NCI-H1048 (cell line): Measurements from ENCODE around the gene CAMKK1.

Experiments used
- DNase-seq: peaks from one replicate; lab custom pipeline; 2025; lab: John Stamatoyannopoulos, UW

The CAMKK1 gene

DNA sequence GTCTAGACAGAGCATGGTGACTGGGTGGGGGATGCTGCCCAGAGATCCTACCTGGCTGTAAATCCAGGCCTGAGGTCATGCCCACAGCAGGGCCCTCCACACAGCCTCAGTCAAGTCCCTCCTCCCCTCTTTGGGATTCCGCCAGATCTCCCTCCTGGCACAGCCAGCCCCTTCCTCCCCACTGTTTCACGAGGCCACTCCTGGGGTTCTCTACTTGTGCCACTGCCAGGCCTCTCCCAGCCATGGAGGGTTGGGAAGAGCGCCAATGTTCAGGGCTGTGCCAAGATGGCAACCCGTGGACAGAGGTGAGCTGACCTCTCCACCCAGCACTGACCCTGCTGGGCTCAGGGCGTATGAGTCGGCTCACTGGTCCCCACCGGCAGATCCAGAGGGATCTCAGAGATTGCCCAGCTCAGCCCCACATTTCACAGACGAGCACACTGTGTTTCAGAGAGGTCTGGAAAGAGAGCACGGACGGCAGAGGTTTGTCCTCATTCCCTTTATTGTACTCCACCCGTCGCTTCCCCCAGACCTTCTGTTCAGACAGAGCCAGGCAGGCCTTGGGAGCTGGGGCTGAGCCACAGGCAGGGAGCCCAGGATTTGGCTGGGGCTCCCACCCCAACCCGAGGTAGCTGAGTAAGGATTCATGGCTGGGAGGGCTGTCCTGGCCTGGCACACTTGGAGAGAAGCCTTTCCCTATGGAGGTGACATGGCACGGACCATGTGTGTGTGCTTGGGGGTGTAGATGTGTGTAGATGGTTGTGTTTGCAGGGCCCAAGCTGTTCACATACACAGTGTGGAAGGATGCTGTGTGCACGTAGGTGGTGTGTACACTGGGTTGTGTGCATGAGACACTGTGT, 3.5 kb upstream of the CAMKK1 start:
- no peak for DNase-seq

DNA sequence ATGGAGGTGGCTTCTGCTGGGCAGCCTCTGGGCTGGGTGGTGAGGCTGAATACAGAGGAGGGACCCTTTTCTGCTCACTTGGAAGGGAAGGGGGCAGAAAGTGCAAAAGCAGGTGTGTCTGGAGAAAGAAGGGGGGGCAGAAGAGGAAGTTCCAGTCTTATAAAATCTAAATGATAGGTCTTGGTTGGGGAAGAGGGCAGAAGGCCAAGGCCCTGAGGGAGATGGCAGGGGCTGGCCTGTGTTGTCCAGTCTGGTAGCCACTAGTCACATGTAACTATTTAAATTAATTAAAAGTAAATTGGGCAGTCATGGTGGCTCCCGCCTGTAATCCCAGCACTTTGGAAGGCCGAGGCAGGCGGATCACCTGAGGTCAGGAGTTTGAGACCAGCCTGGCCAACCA, 2.5 kb upstream of the CAMKK1 start:
- no peak for DNase-seq

DNA sequence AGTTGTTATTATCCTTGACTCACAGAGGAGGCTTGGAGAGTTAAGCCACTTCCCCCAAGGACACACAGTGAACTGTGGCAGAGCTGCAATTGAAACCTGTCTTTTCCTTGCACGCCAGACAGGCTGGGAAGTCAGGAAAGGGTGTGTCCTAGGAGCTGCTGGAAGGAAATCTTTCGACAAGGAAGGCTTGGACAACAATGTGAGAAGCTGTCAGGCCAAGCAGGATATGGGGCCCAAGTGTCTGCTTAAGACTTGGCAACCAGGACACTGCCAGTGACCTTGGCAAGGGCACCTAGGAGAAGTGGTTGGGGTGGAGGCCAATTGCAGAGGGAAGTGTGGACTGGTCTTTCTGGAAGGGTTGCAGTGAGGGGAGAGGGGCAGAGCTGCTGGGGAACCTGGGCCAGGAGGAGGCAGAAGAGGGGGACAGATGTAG, 2.1 kb upstream of the CAMKK1 start:
- DNase-seq: no peak

DNA sequence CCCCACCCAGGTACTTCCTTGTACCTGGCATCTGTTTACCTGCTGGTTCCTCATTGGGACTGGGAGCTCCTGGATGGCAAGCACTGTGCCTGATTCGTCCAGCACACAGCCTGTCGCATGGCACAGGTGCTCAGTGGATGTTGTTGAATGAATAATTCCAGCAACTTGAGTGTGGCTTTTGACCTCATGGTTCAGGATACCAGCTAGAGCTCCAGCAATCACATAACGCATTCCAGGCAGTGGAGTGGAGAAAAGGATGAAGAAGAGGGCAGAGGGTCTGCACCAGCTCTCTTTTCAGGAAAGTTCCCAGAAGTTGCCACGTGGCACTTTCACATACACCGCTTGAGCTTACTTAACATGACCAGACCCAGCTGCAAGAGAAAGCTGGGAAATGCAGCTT, 1.3 kb upstream of the CAMKK1 start:
- no peak for DNase-seq

DNA sequence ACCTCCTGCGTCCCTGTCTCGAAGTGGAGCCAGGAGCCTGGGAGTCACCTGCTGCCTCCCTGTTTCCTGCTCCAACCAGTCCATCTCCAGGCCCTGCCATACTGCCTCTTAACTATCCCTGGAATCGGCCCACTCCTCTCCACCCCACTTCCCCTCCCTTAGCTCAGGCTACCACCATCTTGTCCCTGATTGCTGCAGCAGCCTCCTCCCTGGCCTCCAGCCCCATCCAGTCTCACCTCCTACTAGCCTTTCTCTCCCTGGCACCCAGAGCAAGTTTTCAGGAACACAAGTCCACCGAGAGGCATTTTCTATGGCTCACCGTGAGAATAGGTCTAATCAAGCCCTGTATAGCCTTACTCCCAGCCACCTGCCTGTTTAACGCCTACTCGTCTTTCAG, 865 bp upstream of the CAMKK1 start:
- no peak for DNase-seq

DNA sequence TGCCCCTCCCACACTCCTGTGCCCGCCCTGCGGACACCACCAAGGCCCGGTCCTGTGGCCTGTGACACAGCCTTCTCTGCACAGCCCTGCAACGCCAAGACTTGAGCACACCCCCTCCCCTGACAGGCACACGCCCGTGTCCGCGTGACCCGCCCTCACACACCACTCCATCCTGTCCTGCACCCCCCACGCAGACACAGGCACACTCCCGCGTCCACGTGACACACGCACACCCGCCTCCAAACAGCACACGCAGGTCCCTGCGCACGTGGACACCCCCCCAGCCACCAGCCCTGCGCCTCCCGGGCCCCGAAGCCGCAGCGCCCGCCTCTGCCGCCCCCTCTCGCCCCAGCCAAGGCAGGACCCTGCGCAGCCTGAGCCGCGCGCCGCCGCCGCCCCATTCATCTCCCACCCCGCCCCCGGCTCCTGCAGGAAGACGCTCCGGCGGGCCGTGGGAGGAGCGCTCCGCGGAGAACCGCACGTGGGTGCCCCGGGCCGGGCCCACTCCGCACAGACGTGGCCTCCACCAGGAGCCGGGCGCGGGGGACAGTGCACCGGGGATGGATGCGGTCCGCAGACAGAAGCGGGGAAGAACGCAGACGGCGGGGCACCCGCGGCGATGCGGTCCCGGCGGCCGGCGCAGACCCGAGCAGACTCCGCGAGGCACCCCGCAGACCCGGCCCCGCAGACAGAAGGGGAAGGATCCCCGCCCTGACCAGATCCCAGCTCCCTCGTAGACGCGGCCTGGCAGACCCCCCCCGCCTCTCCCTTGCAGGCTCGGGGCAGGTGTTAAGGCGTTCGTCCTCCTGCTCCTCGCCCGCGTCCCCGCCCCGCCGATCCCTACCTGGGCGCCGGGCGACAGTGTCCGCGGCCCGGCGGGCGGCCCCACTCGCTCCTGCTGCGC, 506 bp downstream of the CAMKK1 start:
- no peak for DNase-seq

DNA sequence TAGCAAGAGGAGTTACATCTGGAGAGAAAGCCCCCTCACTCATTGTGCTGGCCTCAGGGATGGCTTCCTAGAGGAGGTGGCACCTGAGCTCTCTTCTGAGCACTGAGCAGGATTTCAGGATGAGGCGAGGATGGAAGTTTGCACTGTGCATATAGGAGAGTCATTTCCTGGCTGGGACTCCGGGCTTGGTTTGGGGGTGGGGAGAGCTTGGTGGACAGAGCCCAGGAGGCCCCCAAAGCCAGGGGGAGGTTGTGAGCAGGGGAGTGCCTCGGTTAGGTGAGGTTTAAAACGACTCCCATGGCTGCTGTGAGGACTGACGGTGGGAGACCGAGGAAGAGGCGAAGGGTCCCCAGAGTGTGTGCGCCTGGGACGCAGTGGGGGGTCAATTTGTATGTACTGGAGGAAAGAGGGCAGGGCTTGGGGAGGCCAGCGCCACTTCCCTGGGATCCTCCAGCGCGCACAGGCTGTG, 1.2 kb downstream of the CAMKK1 start:
- no peak for DNase-seq

DNA sequence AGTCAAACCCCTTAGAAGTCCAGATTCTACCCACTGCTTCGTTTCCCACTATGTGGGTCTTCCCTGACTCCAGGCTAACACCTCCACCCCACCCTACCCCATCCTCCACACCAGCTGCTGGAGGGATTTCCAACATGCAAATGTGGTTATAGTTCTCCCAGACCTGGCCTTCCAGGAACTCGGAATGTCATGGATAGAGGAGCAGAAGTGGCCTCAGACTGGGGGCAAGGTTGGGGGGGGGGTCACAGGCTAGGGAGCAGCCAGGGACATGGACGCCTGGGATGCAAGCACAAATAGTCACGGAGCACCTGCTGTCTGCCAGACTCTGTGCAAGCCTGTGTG, 2.0 kb downstream of the CAMKK1 start:
- no peak for DNase-seq

DNA sequence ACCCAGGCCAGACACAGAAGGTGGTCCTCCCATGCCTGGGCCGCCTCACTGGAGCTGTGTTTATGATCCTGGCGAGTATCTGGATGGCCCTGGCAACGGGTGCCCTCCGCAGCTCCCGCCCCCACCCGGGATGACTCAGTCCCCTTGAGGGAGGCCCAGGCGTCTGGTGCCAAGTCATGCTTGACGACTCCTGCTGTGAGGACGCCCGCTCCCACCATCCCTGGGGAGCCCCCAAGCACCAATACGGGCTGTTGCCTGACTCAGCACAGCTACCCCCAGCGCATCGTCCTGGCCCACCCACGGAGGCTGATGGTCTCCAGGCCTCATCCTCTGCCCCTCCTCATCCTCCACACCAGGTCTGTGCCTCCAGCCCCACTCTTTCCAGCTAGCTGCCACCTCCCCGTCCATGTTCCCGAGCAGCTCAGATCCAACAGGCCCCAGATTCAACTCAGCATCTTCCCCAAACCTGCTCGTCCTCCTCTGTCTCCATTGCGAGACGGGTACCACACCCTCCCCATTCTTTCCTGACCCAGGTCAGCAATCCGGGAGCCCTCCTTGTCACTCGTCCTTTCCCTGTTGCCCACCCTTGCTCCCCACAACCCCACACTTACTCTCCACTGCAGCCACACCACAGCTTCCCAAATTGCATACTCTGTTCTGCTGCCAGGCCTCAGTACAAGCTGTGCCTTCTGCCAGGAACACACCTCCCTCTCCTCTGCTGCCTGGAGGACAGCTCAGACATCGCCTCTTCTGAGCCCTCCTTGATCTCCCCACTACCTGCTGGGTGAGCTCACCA, 2.6 kb downstream of the CAMKK1 start:
- DNase-seq: no peak

DNA sequence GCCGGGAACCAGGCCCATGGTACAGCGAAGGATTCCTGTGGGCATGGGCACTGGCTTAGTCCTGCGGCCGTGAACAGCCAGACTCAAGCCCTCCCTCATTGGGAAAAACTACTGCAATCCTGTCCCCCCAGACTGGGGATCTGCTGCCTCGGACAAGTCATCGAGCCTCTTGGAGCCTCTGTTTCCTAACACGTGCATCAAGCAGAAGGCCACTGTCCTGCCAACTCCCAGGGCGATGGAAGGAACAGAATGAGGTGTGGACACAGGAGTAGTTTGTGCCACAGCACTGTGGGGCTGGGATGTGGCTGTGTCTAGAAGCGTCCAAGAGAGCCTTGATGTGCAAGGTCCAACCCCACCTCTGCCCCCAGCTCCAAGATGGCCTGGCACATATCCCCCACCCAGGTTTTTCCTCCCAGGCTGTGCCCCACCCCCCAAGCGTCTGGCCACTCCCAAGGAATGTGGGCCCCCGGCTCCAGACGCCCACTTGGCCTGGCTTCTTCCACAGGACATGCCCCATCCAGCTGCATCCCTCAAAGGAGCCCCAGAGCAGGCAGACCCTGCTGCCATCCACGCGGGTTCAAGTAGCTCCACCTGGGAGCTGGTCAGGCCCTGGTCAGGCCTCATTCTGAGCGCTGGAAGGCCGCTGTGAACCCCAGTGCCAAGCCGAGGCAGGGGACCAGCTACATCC, 3.4 kb downstream of the CAMKK1 start:
- no peak for DNase-seq

DNA sequence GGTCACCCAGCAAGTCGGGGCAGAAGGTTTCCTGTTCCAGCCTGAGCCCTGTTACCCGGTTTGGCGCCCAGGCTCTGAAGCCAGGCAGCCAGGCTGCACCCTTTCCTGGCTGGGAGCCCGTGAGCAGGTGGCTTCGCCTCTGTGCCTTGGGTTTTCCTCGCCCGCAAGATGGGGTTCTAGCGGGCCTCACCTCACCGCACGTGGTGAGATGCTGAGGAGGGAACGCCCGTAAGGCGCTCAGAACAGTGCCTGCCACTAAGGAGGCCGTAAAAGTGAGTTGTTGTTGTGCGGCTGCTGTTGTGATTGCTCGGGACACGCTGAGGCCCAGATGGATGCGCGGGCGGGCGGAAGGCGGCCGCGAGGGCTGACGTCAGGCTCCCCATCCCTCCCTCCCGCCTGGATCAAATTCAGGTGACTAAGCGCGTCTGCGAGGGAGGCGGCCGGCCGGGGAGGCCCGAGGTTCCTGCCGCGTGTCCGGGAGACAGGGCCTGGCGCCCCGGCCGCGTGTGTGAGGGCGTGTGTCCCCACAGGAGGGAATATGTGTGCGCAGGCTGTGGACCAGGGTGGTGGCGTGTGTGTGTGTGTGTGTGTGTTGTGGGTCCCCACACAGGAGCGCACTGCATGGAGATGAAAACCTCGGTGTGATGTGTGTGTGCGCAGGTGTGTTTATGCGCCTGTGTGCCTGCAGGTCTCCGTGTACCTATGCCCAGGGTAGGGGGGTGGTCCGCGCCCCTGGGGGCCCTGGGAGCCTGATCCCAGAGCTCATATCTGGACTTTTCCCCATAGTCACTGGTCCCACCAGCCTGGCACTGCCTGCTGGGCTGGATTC, 4.3 kb downstream of the CAMKK1 start:
- no peak for DNase-seq

DNA sequence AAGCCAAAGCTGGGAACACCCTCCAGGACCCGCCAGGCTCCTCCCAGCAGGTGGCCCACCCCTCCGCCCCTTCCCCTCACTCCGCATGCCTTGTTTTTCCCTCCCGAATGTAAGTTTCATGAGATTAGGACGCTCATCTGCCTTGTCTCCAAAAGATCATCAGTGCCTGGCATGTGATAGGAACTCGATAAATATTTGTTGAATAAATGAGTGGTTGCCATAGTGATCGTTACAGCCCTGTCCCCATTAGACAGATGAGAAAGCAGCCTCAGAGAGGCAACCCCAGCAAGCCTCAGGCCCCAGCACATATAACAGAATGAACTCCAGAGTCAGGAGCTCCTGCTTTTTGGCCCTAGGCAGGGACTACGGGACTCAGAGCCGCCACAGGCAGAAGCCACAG, 5.0 kb downstream of the CAMKK1 start:
- no peak for DNase-seq

DNA sequence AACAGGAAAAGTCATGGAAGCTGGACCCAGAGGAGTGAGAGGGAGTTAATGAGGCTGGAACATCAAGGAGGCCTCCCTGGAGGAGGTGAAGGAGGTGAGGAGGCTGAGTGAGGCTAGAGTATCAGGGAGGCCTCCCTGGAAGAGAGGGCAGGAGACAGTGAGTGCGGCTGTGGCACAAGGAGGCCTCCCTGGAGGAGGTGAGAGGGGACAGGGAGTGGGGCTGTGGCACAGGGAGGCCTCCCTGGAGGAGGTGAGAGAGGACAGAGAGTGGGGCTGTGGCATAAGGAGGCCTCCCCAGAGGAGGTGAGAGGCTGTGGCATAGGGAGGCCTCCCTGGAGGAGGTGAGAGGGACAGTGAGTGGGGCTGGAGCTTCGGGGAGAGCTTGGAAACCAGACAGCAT, 5.5 kb downstream of the CAMKK1 start:
- DNase-seq: no peak

DNA sequence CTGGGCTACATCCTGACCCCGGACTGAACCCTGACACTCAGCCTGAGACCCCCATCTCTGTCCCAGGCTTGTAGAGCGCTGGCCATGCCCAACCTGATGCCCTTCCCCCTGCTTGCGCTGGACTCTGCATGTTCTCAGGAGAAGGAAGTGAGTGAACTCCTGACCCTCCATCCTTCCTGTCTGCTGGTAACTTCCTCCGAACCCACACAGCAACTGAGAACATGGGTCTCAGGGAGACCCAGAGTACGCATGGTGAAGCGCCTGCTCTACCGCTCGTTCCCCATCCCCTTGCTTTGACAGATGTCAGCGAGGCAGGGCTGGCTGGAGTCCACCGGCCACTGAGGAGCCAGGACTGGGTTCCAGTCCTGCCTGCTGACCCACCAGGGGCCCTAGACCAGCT, 6.1 kb downstream of the CAMKK1 start:
- DNase-seq: no peak

DNA sequence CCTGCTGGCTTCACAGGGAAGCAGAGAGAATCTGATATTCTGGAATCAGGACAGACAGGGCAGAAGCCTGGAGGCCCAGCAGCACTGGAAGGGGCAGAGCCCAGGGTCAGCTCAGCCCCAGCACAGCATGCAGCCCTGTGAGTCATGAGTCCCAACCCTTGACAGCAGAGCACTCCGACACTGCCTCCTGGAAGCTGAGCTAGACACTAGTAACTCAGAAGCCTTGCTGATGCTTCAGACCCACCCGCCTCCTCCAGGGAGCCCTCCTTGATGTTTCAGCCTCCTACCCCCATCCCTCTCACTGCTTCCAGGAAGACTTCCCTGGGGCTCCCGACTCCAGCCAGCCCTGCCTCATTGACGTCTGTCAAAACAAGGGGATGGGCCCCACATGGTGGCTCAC, 6.9 kb downstream of the CAMKK1 start:
- DNase-seq: no peak

DNA sequence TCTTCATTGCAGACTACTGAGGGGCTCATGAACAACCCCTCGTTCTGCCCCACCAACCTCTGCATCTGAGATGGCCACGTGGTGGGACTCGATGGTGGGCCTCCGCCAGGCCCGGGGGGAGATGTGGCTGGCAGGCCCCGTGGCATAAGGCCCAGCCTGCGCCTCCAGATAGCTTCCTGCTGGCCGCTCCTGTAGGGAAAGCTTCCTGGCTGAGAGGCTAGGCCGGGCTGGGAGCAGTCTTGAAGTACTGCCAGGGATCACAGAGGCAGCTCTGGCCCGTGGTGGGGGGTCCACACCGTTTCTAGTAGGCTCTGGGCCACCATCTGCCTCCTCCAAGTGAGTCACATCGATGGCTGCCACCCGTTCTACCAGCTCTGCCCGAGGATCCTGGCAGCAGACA, 7.6 kb downstream of the CAMKK1 start:
- DNase-seq: no peak

DNA sequence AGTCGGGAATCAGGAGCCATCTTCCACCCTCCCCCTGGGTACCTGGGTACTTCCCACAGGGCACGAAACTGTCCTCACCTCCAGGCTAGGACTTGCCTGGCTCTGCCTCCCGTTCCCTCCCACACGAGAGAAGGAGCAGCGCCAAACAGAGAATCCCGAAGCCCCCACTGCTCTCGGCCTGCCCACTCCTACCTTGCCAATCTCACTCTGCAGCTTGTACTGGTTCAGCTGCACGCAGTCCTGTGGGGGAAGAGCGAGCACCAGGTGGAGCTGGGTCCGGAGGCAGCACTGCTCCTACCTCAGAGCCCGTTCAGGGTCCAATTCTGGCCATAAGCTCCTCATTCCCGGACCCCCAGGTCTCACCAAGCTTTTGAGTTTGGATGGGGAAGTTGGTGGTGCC, 8.7 kb downstream of the CAMKK1 start:
- no peak for DNase-seq

DNA sequence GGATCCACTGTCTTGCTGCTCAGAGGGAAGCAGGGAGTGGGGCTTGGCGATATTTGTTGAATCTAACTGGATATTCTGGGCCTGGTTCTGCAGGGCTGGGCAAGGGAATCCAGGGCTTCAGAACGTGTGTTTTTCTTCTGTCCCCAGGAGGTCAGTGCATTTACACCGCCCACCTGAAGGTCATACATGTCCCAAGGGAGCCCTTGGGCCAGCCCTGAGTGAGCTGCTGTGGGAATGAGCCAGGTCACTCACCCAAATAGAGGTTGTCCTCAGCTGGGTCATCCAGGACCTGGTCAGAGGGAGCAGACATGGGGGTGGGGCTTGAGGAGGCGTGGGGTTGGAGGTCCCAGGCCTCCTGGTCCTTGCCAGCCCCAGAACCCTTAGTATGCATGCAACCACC, 10.6 kb downstream of the CAMKK1 start:
- DNase-seq: no peak

DNA sequence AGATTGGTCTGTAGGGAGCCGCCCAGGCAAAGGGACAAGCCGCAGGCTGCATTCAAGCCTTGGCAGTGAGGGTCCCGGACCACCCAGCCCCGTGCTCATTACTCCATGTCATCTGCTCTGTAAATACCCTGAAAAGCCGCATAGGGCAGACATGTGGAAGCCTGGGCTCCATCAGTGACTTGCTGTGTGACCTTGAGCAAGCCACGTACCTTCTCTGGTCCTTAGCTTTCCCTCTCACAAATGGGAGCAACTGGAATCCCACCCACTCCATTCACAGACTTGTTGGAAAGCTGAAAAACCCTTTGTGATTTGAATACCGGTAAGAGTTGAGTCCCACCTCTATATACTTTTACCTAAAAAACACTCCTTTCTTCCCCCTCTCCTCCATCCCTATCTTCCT, 11.9 kb downstream of the CAMKK1 start:
- DNase-seq: no peak

DNA sequence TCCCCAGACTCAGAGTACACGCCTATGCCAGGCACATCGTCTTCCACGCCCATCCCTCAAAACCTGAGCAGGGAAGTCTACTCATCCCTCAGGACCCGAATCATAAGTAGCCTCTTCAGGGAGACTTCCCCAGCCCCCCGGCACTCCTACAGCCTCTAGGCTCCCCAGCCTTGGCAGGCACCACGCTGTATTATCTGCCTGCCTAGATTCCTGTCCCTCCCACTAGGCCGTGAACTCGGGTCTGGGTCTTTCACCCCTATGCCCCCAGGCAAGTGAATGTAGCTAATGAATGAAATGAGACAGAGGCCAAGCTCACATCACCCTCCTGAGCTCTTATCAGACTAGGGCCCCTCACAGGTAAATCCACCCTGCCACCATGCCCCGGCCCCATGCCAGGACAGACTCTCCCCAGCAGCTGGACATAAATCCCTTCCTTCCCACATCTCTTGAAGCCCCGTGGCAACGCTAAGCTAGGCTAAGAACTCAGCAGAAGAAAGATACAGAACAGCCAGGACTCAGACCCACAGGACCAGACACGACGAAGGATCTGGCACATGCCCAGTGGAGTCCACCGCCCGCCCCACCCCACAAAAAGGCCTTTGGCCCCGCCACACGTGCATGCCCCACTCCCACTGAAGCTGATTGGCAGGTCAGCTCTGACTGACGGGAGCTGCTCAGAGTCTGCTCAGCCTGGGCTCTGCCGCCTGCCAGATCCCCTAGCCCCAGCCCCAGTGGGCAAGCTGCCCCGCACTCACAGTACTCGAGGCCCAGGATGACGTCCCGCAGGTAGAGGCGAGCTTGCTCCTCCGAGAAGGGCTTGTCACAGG, 13.0 kb downstream of the CAMKK1 start:
- DNase-seq: no peak
